IPS-18a (cell line): ENCODE results near the gene GPC6.

Experiments
- H3K27ac ChIP-seq: one replicate; pipeline ENCODE4 v1.5.1; 2013; ENCODE audit warnings: low read length
- H3K27me3 ChIP-seq: one replicate; pipeline ENCODE4 v1.6.1; 2013; ENCODE audit warnings: mild to moderate bottlenecking, low read length; ENCODE audit not compliant: control insufficient read depth, insufficient read depth
- H3K36me3 ChIP-seq: one replicate; pipeline ENCODE4 v1.6.1; 2013; ENCODE audit warnings: low read depth, low read length; ENCODE audit not compliant: control insufficient read depth
- H3K4me1 ChIP-seq: one replicate; pipeline ENCODE4 v1.6.1; 2013; ENCODE audit warnings: low read depth, low read length; ENCODE audit not compliant: control insufficient read depth
- H3K4me3 ChIP-seq: one replicate; pipeline ENCODE4 v1.5.1; 2013; ENCODE audit warnings: low read length
- H3K9ac ChIP-seq: one replicate; pipeline ENCODE4 v1.6.1; 2013; ENCODE audit warnings: mild to moderate bottlenecking, low read length, moderate library complexity
- H3K9me3 ChIP-seq: one replicate; pipeline ENCODE4 v1.6.1; 2013; ENCODE audit warnings: low read depth, low read length; ENCODE audit not compliant: control insufficient read depth

Gene GPC6

DNA sequence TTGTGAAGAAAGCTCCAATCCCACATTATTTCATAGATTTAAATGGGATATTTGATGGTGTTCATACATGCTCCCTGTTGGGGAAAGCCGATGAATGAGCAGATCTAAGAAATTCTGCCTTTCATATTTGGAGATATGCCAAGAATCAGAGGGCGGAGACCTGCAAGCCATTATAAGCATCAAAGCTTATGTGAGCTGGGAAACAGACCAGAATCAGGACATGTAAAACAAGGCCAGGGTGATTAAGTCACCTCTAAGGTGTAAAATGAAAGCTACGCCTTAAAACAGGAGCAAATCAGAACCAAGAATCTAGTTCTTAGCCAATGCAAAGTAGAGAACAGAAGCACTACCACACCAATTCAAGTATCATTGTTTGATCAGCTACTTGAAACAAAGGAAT, 860.5 kb downstream of the GPC6 start:
- no peak overlapping the region for H3K4me3 ChIP-seq
- no peak overlapping the region for H3K9ac ChIP-seq
- no peak overlapping the region for H3K27ac ChIP-seq
- no peaks in the 10 kb centered on the region for H3K27me3 ChIP-seq
- no peaks in the 10 kb centered on the region for H3K36me3 ChIP-seq
- H3K4me1 ChIP-seq, result no peaks in the 10 kb centered on the region
- H3K9me3 ChIP-seq, result no peaks in the 10 kb centered on the region

DNA sequence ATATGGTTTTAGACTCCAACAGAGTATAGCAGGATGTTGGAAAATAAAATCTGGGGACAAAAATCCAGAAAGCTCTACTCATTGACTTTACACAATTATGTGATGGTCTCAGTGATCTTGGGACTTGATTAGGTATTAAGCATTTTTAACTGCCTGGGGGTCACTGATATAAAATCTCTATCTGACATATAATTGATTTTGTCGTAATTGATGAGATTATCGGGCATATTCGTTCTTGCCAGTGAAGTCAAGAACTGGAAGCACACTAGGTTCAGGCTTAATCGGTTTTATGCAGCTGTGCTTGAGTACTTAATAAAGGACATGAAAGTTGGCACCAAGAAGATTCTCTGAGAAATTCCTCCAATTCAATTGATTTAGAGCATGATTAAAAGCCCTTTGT, 862.1 kb downstream of the GPC6 start:
- H3K27me3 ChIP-seq, result no peaks in the 10 kb centered on the region
- H3K36me3 ChIP-seq, result no peaks in the 10 kb centered on the region
- H3K4me3 ChIP-seq, result no peak overlapping the region

DNA sequence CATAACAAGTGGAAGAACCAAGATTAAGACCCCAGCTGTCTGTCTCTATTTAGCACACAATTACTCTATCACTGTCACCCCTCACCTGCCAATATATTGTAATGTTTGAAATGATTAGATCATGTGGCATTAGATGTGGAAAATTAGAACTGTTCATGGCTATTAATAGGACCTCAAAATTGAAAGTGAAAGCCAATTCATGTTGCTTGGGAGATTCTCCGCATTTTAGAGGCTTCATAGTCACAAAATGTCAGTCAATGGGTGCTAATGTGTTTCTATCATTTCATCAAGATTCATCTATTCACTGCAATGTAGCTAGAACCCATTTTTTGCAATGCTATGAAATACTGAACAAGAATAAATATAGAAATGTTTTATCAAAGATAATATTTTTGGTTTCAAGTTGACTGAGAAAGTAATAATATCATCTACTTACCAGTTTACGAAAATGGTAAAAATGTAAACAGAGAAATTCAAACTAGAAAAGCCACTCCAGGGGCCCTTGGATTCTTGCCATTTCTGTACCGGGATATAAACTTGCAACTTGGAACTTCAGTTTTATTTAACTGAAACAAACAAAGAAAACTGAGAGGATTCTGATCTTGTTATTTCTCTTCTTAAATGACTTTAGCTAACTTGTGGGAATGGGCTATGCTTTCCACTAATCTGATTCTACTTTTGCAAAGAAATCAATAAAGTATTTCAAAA, 864.3 kb downstream of the GPC6 start:
- no peaks in the 10 kb centered on the region for H3K4me1 ChIP-seq
- H3K9me3 ChIP-seq, result peaks cover 7% of the 10 kb centered on the region
- no peak overlapping the region for H3K9ac ChIP-seq
- no peak overlapping the region for H3K4me3 ChIP-seq
- H3K27ac ChIP-seq, result no peak overlapping the region
- no peaks in the 10 kb centered on the region for H3K27me3 ChIP-seq
- H3K36me3 ChIP-seq, result no peaks in the 10 kb centered on the region

More for the DNA sequence above, 862.1 kb downstream of the GPC6 start:
- Histone ChIP-seq H3K9ac (no peak overlapping the region), H3K4me1 (no peaks in the 10 kb centered on the region), H3K9me3 (peaks cover 7% of the 10 kb centered on the region), H3K27ac (no peak overlapping the region)

DNA sequence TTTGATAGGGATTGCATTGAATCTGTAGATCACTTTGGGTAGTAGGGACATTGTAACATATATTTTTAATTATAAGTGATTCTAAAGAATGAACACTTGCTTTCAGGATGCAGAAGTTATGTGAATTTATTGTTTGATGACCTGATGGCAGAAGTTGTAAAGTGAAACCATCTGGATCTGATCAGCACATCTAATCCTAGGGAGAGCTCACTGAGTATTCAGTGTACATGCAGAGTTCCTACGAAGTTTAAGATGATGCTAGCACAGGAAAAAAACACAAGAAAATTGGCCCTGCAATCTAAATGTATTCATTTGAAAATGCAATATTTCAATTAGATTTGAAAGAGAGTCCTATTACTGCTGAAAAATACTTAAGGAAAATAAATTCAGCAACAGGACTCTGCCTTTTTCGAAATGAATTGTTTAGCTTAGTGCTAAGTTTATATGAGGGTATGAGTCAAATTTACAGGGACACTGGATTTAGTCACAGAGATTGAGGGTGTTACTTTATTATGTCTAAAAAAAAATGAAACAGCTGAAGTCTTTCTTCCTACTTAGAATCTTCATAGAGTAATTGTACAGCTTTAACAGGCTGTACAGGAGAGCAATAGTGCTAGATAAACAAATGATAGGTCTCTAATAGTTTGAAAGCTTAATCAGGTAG, 867.2 kb downstream of the GPC6 start:
- Histone ChIP-seq H3K27me3 (no peaks in the 10 kb centered on the region), H3K36me3 (no peaks in the 10 kb centered on the region), H3K27ac (no peak overlapping the region), H3K4me1 (no peaks in the 10 kb centered on the region), H3K4me3 (no peak overlapping the region), H3K9me3 (peaks cover 7% of the 10 kb centered on the region), H3K9ac (no peak overlapping the region)

DNA sequence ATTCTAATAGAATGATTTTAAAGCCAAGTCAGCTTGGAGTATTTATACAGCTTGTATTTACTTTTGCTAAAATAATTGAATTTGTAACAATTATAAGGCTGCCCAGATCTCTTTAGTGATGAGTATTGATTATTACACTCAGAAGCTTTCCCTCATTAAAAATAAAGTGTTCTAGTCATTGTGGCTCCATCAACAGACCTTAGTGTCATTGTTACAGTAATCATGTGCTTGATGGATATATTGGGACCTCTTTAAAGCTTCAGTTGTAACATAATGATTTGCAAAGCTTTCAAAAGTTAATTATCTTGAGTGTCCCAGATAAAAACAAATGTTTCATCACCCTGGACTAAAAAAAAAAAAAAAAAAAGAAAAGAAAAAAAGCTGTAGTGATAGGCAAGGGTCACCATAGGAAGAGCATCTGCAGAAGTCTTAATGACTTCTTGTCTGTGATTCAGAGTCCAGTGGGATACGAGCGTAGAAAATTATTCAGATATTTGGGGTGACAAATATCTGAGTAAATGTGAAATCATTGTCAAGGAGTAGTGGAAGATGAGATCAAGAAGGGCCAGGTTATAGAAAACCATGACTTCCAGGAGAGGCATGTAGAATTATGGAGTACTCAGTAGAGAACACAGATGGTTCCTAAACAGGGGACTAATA, 883.2 kb downstream of the GPC6 start:
- Histone ChIP-seq H3K9me3 (no peaks in the 10 kb centered on the region), H3K4me3 (no peak overlapping the region), H3K9ac (no peak overlapping the region), H3K4me1 (peaks cover 3% of the 10 kb centered on the region), H3K27ac (no peak overlapping the region), H3K27me3 (no peaks in the 10 kb centered on the region), H3K36me3 (no peaks in the 10 kb centered on the region)

DNA sequence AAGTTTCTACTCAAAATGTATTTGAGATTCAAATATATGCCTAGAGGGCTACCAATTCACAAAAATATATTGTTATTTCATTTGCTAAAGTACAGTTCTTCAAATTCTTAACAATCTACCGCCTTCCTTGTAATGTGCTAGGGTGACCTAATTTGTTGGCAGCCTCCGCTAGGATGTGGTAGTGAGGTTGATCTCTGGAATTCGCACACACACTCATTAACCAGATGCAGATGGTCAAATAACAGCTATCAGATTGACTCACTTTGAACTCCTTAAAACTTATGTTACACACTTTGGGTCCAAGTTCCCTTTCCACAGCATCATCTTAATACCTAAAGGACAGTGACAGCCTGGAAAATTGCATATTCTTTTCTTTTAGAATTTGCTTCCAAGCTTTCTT, 885.6 kb downstream of the GPC6 start:
- no peak overlapping the region for H3K4me3 ChIP-seq
- H3K9me3 ChIP-seq, result no peaks in the 10 kb centered on the region
- H3K36me3 ChIP-seq, result no peaks in the 10 kb centered on the region
- no peak overlapping the region for H3K27ac ChIP-seq
- H3K4me1 ChIP-seq, result peaks cover 3% of the 10 kb centered on the region
- no peak overlapping the region for H3K9ac ChIP-seq
- no peaks in the 10 kb centered on the region for H3K27me3 ChIP-seq

DNA sequence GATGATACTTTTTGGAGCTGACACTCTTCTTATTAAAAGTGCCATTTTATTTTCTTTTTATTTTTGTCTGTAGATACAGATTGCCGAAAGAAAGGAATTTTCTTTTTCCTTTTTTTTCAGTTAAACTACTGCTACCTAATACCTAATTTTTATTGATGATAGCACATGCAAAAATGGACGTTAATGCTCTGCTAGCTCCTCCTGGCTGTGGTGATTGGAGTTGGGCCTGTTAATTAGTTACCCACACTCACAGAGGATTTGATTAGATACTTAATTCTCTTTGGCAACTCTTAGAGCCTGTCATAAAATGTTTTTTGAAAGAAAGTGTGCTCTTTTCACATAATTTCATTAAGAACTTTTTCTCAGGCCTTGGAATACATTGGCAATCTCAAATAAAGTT, 886.1 kb downstream of the GPC6 start:
- Histone ChIP-seq H3K9me3 (no peaks in the 10 kb centered on the region), H3K27me3 (no peaks in the 10 kb centered on the region), H3K36me3 (no peaks in the 10 kb centered on the region), H3K27ac (no peak overlapping the region), H3K9ac (no peak overlapping the region), H3K4me1 (peaks cover 3% of the 10 kb centered on the region), H3K4me3 (no peak overlapping the region)

DNA sequence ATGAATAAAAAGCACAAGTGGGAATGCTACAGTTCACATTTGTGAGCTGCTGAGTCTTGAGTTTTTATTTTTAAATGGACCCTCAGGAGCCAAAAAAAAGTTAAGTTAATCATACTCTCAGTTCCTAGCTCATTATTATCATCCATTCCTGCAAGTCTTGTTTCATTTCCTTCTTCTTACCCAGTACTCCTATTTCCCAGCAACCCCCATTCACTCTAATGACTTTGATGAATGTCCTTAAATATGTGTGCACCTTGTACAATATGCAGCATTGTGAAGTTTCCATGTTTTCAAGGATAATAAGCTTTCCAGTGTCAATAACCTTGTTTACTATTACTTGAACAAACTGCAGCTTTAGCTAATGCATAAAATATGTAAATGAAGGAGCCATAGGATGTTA, 886.6 kb downstream of the GPC6 start:
- peaks cover 3% of the 10 kb centered on the region for H3K4me1 ChIP-seq
- no peak overlapping the region for H3K27ac ChIP-seq
- H3K27me3 ChIP-seq, result no peaks in the 10 kb centered on the region
- H3K9ac ChIP-seq, result no peak overlapping the region
- no peak overlapping the region for H3K4me3 ChIP-seq
- H3K36me3 ChIP-seq, result no peaks in the 10 kb centered on the region
- no peaks in the 10 kb centered on the region for H3K9me3 ChIP-seq

DNA sequence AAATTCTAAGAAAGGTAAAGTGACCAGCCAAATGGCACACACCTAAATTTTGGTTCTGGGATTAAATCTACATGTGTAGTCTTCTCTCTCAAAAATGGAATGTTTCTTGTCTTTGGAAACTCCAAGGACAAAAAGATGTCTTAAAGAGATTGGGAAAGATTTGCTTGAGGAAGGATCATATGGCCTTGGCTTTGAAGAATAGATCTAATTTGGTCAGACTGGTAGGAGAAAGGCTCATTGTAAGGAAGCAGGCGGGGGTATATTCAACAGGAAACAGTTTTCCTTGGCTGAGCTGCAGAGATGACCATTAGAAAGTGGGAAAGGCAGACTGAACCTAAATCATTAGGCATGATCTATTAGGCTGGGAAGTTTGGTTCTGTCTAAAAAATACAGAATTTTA, 887.6 kb downstream of the GPC6 start:
- Histone ChIP-seq H3K4me3 (no peak overlapping the region), H3K4me1 (peaks cover 3% of the 10 kb centered on the region), H3K27ac (no peak overlapping the region), H3K27me3 (no peaks in the 10 kb centered on the region), H3K9me3 (no peaks in the 10 kb centered on the region), H3K9ac (no peak overlapping the region), H3K36me3 (no peaks in the 10 kb centered on the region)

DNA sequence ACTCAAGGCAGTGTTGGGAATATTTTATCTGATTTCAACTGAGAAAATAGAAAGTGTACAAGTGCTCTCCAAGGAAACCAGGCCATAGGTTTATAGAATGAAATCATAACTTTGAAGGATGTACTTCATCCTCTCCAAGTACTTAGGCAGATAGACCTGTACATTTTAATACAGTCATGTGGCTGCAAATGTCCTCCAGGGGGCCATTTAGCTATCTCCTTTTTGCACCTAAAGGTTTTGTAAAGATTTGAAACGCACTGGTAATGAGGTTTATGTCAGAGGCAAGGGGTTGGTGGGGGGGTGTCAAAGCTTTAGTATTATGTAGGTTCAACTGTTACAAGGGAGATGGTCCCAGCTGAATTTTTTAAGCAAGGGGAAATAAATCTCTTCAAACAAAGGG, 888.4 kb downstream of the GPC6 start:
- Histone ChIP-seq H3K9ac (no peak overlapping the region), H3K36me3 (no peaks in the 10 kb centered on the region), H3K4me1 (peaks cover 3% of the 10 kb centered on the region), H3K27ac (no peak overlapping the region), H3K9me3 (no peaks in the 10 kb centered on the region), H3K4me3 (no peak overlapping the region), H3K27me3 (no peaks in the 10 kb centered on the region)

DNA sequence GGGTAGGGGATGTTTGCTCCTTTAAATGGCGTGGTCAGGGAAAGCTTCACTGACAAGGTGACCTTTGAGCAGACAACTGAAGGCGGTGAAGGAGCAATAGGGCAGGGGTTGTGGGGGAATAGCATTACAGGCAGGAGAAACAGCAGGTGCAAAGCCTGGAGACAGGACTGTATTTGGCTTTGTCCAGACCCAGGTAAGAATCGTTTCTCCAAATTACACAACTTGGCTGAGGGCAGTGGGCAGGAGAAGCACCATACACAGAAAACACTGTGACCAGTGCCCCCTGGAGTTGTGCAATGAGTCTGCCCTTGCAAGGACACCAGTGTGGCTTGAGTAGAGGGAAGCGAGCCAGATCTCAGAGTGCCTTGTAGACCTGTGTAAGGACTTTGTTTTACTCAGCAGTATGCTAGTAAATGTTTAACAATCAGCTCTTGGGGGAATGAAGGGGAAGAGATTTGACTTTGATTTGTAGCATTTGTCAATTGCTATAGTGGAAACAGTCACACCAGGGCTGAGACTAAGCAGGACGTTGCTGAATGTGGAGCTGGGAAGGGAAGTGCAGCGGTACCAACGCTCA, 892.8 kb downstream of the GPC6 start:
- Histone ChIP-seq H3K27ac (no peak overlapping the region), H3K4me3 (no peak overlapping the region), H3K9me3 (no peaks in the 10 kb centered on the region), H3K27me3 (no peaks in the 10 kb centered on the region), H3K36me3 (no peaks in the 10 kb centered on the region), H3K4me1 (peaks cover 5% of the 10 kb centered on the region), H3K9ac (no peak overlapping the region)
